H1 (cell line): Measurements from ENCODE around the gene CRK. TPM values are rescaled to one million over a fixed set of nuclear protein-coding genes. Genes with fewer than 3 reads are reported as not detected.

Source experiments
- CTCF ChIA-PET: fragments of 300-600 bp; sonication (Branson Sonifier 250); formaldehyde crosslinking; loops from one replicate; lab custom pipeline; 2021; ENCODE audit not compliant: partially characterized antibody; lab: Charles Lee
- POLR2A ChIA-PET: fragments of 300-600 bp; sonication (Branson Sonifier 250); formaldehyde crosslinking; loops from one replicate; lab custom pipeline; 2021; ENCODE audit warnings: inconsistent platforms; ENCODE audit not compliant: partially characterized antibody; lab: Charles Lee
- DNase-seq, 2 experiments: peaks; one replicate each; pipeline versions ENCODE4 v3.0.0 to v3.0.0-alpha.2; 2010 to 2022; ENCODE audit warnings: low spot score in 2 of 2, low read depth in 1 of 2, mixed read lengths in 1 of 2
- FAIRE-seq: peaks from 2 replicates; lab custom pipeline; 2011; peaks lifted over from hg19 to GRCh38; lab: Jason Lieb, UNC
- H2AFZ ChIP-seq: 2 replicates; pipeline ENCODE4 v1.8.1; 2012; ENCODE audit warnings: low read length, inconsistent platforms
- H2AK5ac ChIP-seq: 2 replicates; pipeline ENCODE4 v1.6.1; 2013; ENCODE audit warnings: low read depth, low read length
- H2BK120ac ChIP-seq: replicated peaks from 2 replicates; pipeline ENCODE3; 2013; ENCODE audit warnings: low read depth, low read length, inconsistent platforms
- H2BK12ac ChIP-seq: 2 replicates; pipeline ENCODE4 v1.6.1; 2013; ENCODE audit warnings: low read depth, low read length
- H2BK15ac ChIP-seq: 2 replicates; pipeline ENCODE4 v1.6.1; 2013; ENCODE audit warnings: low read length
- H2BK20ac ChIP-seq: 2 replicates; pipeline ENCODE4 v1.6.1; 2013; ENCODE audit warnings: low read length
- H2BK5ac ChIP-seq: 2 replicates; pipeline ENCODE4 v1.6.1; 2013; ENCODE audit warnings: low read depth, low read length
- H3K14ac ChIP-seq: 2 replicates; pipeline ENCODE4 v1.6.1; 2013; ENCODE audit warnings: inconsistent platforms; ENCODE audit not compliant: insufficient read length
- H3K18ac ChIP-seq: 2 replicates; pipeline ENCODE4 v1.6.1; 2013; ENCODE audit warnings: low read length; ENCODE audit errors: extremely low read depth
- H3K23ac ChIP-seq: 2 replicates; pipeline ENCODE4 v1.6.1; 2013; ENCODE audit warnings: inconsistent platforms; ENCODE audit not compliant: insufficient read length
- H3K23me2 ChIP-seq: 2 replicates; pipeline ENCODE4 v1.6.1; 2013; ENCODE audit warnings: low read depth, low read length
- H3K27ac ChIP-seq: 2 replicates; pipeline ENCODE4 v1.6.1; 2011; ENCODE audit warnings: low read depth, low read length, inconsistent platforms
- H3K27me3 ChIP-seq, 4 experiments: replicated peaks in 1 of 4; 1 replicate in 1 of 4; 2 replicates in 3 of 4; pipeline versions ENCODE4 v1.6.1 to v1.8.1; 2011 to 2013; ENCODE audit warnings: low read length in 3 of 4, mild to moderate bottlenecking in 3 of 4, inconsistent platforms in 2 of 4, mixed read lengths in 2 of 4, moderate library complexity in 1 of 4; ENCODE audit not compliant: control insufficient read depth in 3 of 4, insufficient read depth in 3 of 4; ENCODE audit errors: extremely low read depth in 1 of 4
- H3K36me3 ChIP-seq, 4 experiments: 2 replicates each; pipeline versions ENCODE4 v1.6.1 to v1.8.1; 2011 to 2013; ENCODE audit warnings: mild to moderate bottlenecking in 4 of 4, low read length in 3 of 4, moderate library complexity in 2 of 4, control low read depth in 1 of 4, inconsistent platforms in 1 of 4; ENCODE audit not compliant: insufficient read depth in 4 of 4, control insufficient read depth in 2 of 4
- H3K4ac ChIP-seq: replicated peaks from 2 replicates; pipeline ENCODE3; 2013; ENCODE audit warnings: low read length, low read depth, mixed read lengths, inconsistent platforms; ENCODE audit not compliant: insufficient read length
- H3K4me1 ChIP-seq, 4 experiments: replicated peaks in 1 of 4; 1 replicate in 1 of 4; 2 replicates in 3 of 4; pipeline versions ENCODE4 v1.6.1 to v1.8.1; 2011 to 2013; ENCODE audit warnings: low read length in 3 of 4, inconsistent platforms in 2 of 4, mixed read lengths in 1 of 4; ENCODE audit not compliant: insufficient read depth in 4 of 4, control insufficient read depth in 3 of 4
- H3K4me2 ChIP-seq, 2 experiments: 2 replicates each; pipeline versions ENCODE4 v1.6.1 to v1.8.1; 2011 to 2013; ENCODE audit warnings: low read depth in 2 of 2, low read length in 2 of 2, control low read depth in 1 of 2, inconsistent platforms in 1 of 2, mild to moderate bottlenecking in 1 of 2; ENCODE audit not compliant: insufficient read depth in 1 of 2
- H3K4me3 ChIP-seq, 4 experiments: fragments of 200-600, 300-600 bp in 1 of 4; sonication (generic), shearing (Covaris generic), sonication (Bioruptor Twin) in 1 of 4; 2 replicates each; pipeline versions ENCODE4 v1.5.1 to v1.8.1; 2011 to 2016; ENCODE audit warnings: low read length in 4 of 4, low read depth in 3 of 4, control low read depth in 2 of 4, inconsistent platforms in 2 of 4, mild to moderate bottlenecking in 2 of 4, mixed read lengths in 1 of 4, moderate library complexity in 1 of 4; ENCODE audit not compliant: insufficient read depth in 2 of 4; ENCODE audit errors: extremely low read depth in 1 of 4
- H3K56ac ChIP-seq: replicated peaks from 2 replicates; pipeline ENCODE3; 2013; ENCODE audit warnings: low read depth, mild to moderate bottlenecking, mixed read lengths, low read length, inconsistent platforms; ENCODE audit not compliant: insufficient read length
- H3K79me1 ChIP-seq: 2 replicates; pipeline ENCODE4 v1.6.1; 2013; ENCODE audit warnings: low read depth, low read length, control low read depth
- H3K79me2 ChIP-seq, 2 experiments: 2 replicates each; pipeline versions ENCODE4 v1.6.1 to v1.8.1; 2012 to 2013; ENCODE audit warnings: low read length in 2 of 2, mild to moderate bottlenecking in 2 of 2, inconsistent platforms in 1 of 2; ENCODE audit not compliant: insufficient read depth in 2 of 2, control insufficient read depth in 1 of 2
- H3K9ac ChIP-seq, 4 experiments: replicated peaks in 1 of 4; 1 replicate in 1 of 4; 2 replicates in 3 of 4; pipeline versions ENCODE4 v1.6.1 to v1.8.1; 2011 to 2013; ENCODE audit warnings: low read depth in 3 of 4, low read length in 3 of 4, control low read depth in 2 of 4, mild to moderate bottlenecking in 2 of 4, moderate library complexity in 2 of 4, inconsistent platforms in 1 of 4; ENCODE audit errors: extremely low read depth in 1 of 4
- H3K9me3 ChIP-seq, 2 experiments: 2 replicates each; pipeline versions ENCODE4 v1.6.1 to v1.8.1; 2012 to 2013; ENCODE audit warnings: mild to moderate bottlenecking in 2 of 2, moderate library complexity in 2 of 2, control low read depth in 1 of 2, inconsistent platforms in 1 of 2, low read depth in 1 of 2, low read length in 1 of 2, mixed read lengths in 1 of 2; ENCODE audit not compliant: insufficient read depth in 2 of 2
- H4K20me1 ChIP-seq, 2 experiments: replicated peaks in 1 of 2; 2 replicates each; pipeline versions ENCODE3 to v1.8.1; 2011 to 2013; ENCODE audit warnings: inconsistent platforms in 2 of 2, low read length in 2 of 2, mild to moderate bottlenecking in 1 of 2; ENCODE audit not compliant: insufficient read depth in 2 of 2, control insufficient read depth in 1 of 2
- H4K5ac ChIP-seq: 2 replicates; pipeline ENCODE4 v1.6.1; 2013; ENCODE audit warnings: low read length, low read depth, mixed read lengths, inconsistent platforms; ENCODE audit not compliant: insufficient read length
- H4K8ac ChIP-seq: 2 replicates; pipeline ENCODE4 v1.8.0; 2013; ENCODE audit warnings: mild to moderate bottlenecking, moderate library complexity, low read length, inconsistent platforms; ENCODE audit not compliant: insufficient read depth; ENCODE audit errors: extremely low read depth
- H4K91ac ChIP-seq: replicated peaks from 2 replicates; pipeline ENCODE3; 2013; ENCODE audit warnings: low read length, mixed read lengths, inconsistent platforms; ENCODE audit not compliant: insufficient read length
- ATF3 ChIP-seq: IDR thresholded peaks from 2 replicates; pipeline ENCODE4 v1.6.1; 2011; ENCODE audit warnings: low read depth, mild to moderate bottlenecking, low read length; ENCODE audit not compliant: insufficient read depth
- CTCF ChIP-seq, 3 experiments: IDR thresholded peaks; 1 replicate in 2 of 3; 2 replicates in 1 of 3; pipeline versions ENCODE4 v1.5.1 to v1.6.1; 2011; ENCODE audit warnings: low read length in 3 of 3, mild to moderate bottlenecking in 3 of 3, inconsistent platforms in 2 of 3, low read depth in 1 of 3, moderate library complexity in 1 of 3; ENCODE audit not compliant: insufficient read depth in 1 of 3; ENCODE audit errors: control extremely low read depth in 1 of 3
- E2F6 ChIP-seq: IDR thresholded peaks from 2 replicates; pipeline ENCODE4 v1.6.1; 2012; ENCODE audit warnings: inconsistent platforms
- KDM4A ChIP-seq: IDR thresholded peaks from one replicate; pipeline ENCODE4 v1.7.1; 2012; ENCODE audit warnings: low read depth, mild to moderate bottlenecking, moderate library complexity, low read length, inconsistent platforms; ENCODE audit not compliant: severe bottlenecking
- POLR2AphosphoS5 ChIP-seq: IDR thresholded peaks from 2 replicates; pipeline ENCODE4 v1.6.1; 2011; ENCODE audit warnings: low read depth, low read length
- POU5F1 ChIP-seq: IDR thresholded peaks from 2 replicates; pipeline ENCODE4 v1.6.1; 2011; ENCODE audit warnings: low read depth, mild to moderate bottlenecking, low read length, moderate library complexity
- RFX5 ChIP-seq: IDR thresholded peaks from 2 replicates; pipeline ENCODE4 v1.6.1; 2011; ENCODE audit warnings: low read depth, low read length, improper control_type of control experiment, borderline replicate concordance
- ZNF274 ChIP-seq: IDR thresholded peaks from 2 replicates; pipeline ENCODE4 v1.7.0; 2012; ENCODE audit warnings: low read length, borderline replicate concordance; ENCODE audit errors: extremely low read depth
- WGBS, 2 experiments: shearing (Covaris generic) in 1 of 2; methylation state at CpG; one replicate each; pipeline versions ENCODE4 v1.1.6 to v1.1.7; 2013 to 2015; ENCODE audit warnings: low lambda C conversion rate in 2 of 2, mixed read lengths in 2 of 2, inconsistent platforms in 1 of 2, low coverage in 1 of 2, missing lambda C conversion rate in 1 of 2; ENCODE audit not compliant: insufficient replicate concordance in 2 of 2, insufficient coverage in 1 of 2, insufficient read length in 1 of 2; ENCODE audit errors: extremely low coverage in 1 of 2, missing lambda C conversion rate in 1 of 2; 5-methylcytosine and 5-hydroxymethylcytosine counted together
- polyA plus RNA-seq, 7 experiments: library from polyadenylated mRNA; depleted of rRNA in 3 of 7; stranded (reverse) in 5 of 7; unstranded in 2 of 7; fragments of >200 nt in 5 of 7; fragments of 200-250 nt in 2 of 7; gene quantifications; 1 replicate in 5 of 7; 2 replicates in 1 of 7; 4 replicates in 1 of 7; pipeline versions ENCODE4 v1.2.1 to v1.2.3, GENCODE V29; 2011 to 2013; ENCODE audit warnings: missing spikeins in 2 of 7, mixed read lengths in 2 of 7
- total RNA-seq: library from RNA; stranded (reverse); fragmentation: NEBNext Ultra II Directional; extraction: Animal tissue kit (Norgen Biotek cat#: 25700); gene quantifications from 2 replicates; pipeline ENCODE4 v1.2.1, GENCODE V29; 2021

Gene CRK
- total and polyA plus RNA-seq, 2 of the 8 experiments (the other 6 are each of a cell fraction or from before 2014, with no cell fraction given), result 32.8 to 57.1 TPM

GRCh38 chr17:1414634-1415033 is 41.4 kb downstream of the CRK start:
- Histone ChIP-seq H3K4me1 (no peaks in the 10 kb centered on the region), H3K4me2 (no peak overlapping the region), H4K20me1 (peaks cover 0 to 1% of the 10 kb centered on the region in 2 experiments), H2BK120ac (no peak overlapping the region), H2BK15ac (no peak overlapping the region), H2BK12ac (no peak overlapping the region), H3K9me3 (no peaks in the 10 kb centered on the region), H3K9ac (no peak overlapping the region), H3K23ac (no peak overlapping the region), H3K18ac (no peak overlapping the region), H3K79me2 (no peaks in the 10 kb centered on the region), H3K79me1 (no peaks in the 10 kb centered on the region), H3K14ac (no peak overlapping the region), H3K4ac (no peak overlapping the region), H3K4me3 (no peak overlapping the region), H4K5ac (no peak overlapping the region), H2AFZ (no peak overlapping the region), H4K8ac (no peak overlapping the region), H3K27ac (no peak overlapping the region), H3K27me3 (no peaks in the 10 kb centered on the region), H4K91ac (no peak overlapping the region), H2AK5ac (no peak overlapping the region), H2BK20ac (no peak overlapping the region), H3K23me2 (no peaks in the 10 kb centered on the region; the same call in 1 of the 2 replicates), H3K36me3 (no peaks in the 10 kb centered on the region), H3K56ac (no peak overlapping the region), H2BK5ac (no peak overlapping the region)
- CTCF ChIA-PET, result interaction anchor here (0.9 to 2.3 kb wide), 5 partner anchors 10 to 155 kb away, joined by 3 to 6 read pairs (median 5); partner anchors contain the start of gene INPP5K
- no peak for DNase-seq
- POLR2A ChIA-PET, result interaction anchor here (0.6 to 2.8 kb wide), 12 partner anchors 8 to 49 kb away, joined by 3 to 16 read pairs (median 4); partner anchors contain the start of gene YWHAE
- TF ChIP-seq RFX5 (no peak), CTCF (IDR thresholded peaks at IDR 0.05; ENCODE audit: control extremely low read depth in 1 of 3, insufficient read depth in 1 of 3, low read depth in 1 of 3, low read length in 3 of 3) (no peak), E2F6 (no peak), ZNF274 (no peak), POU5F1 (no peak), KDM4A (no peak), ATF3 (no peak), POLR2AphosphoS5 (no peak)
- FAIRE-seq, result no peak
- 91% methylated on average over 10 of the region's 10 CpGs; no CpG with 5 or more reads in 1 of the 2 experiments for WGBS, 2 experiments
